Stimulated activated naive B cell treated with anti-CD40 and anti-IgM and Interleukin-4, amounts not matched to agents 10 μg/mL and 1 μg/mL and 100 μg/mL, for 72 hours (primary cell): ENCODE data around the gene FAM184A.

Experiments used
- ATAC-seq, 2 donors: fragments of 150-1000 bp; cut with Tn5 transposase; replicated peaks; 2 replicates each; pipeline ENCODE4 v1.10.0; 2021; ENCODE audit warnings: moderate library complexity in 1 of 2
- DNase-seq: peaks from one replicate; pipeline ENCODE4 v3.0.0; 2021
- H3K27ac Mint-ChIP-seq: one replicate; pipeline ENCODE4 v1.8.0; 2022; ENCODE audit warnings: mild to moderate bottlenecking, mixed read lengths
- H3K27me3 Mint-ChIP-seq, 2 donors: one replicate each; pipeline ENCODE4 v1.8.0; 2022; ENCODE audit warnings: mixed read lengths in 2 of 2
- H3K36me3 Mint-ChIP-seq, 2 donors: one replicate each; pipeline ENCODE4 v1.8.0; 2022; ENCODE audit warnings: mixed read lengths in 2 of 2, mild to moderate bottlenecking in 1 of 2
- H3K4me1 Mint-ChIP-seq, 2 donors: one replicate each; pipeline ENCODE4 v1.8.0; 2022; ENCODE audit warnings: mixed read lengths in 2 of 2, mild to moderate bottlenecking in 1 of 2
- H3K4me3 Mint-ChIP-seq, 2 donors: one replicate each; pipeline ENCODE4 v1.8.0; 2022; ENCODE audit warnings: mild to moderate bottlenecking in 2 of 2, mixed read lengths in 2 of 2, moderate library complexity in 1 of 2
- H3K9me3 Mint-ChIP-seq, 2 donors: one replicate each; pipeline ENCODE4 v1.8.0; 2022; ENCODE audit warnings: mixed read lengths in 2 of 2, mild to moderate bottlenecking in 1 of 2

The FAM184A gene

GRCh38 chr6:119060255-119060907 is 18.1 kb downstream of the FAM184A start:
- H3K36me3 Mint-ChIP-seq: no peaks in the 10 kb centered on the region
- no peaks in the 10 kb centered on the region for H3K9me3 Mint-ChIP-seq
- ATAC-seq (no peak), DNase-seq (no peak)
- H3K27ac Mint-ChIP-seq: no peak overlapping the region
- peaks cover 0 to 4% of the 10 kb centered on the region in 2 donors for H3K27me3 Mint-ChIP-seq
- peaks cover 3 to 5% of the 10 kb centered on the region in 2 donors for H3K4me1 Mint-ChIP-seq
- H3K4me3 Mint-ChIP-seq: no peak overlapping the region

- H3K9me3 Mint-ChIP-seq: peaks cover 0 to 6% of the 10 kb centered on the region in 2 donors
- no peak for ATAC-seq
- no peaks in the 10 kb centered on the region for H3K36me3 Mint-ChIP-seq
- H3K4me1 Mint-ChIP-seq: peaks cover under 1% of the 10 kb centered on the region in 2 donors
- no peak overlapping the region for H3K4me3 Mint-ChIP-seq
- H3K27me3 Mint-ChIP-seq: peaks cover 0 to 4% of the 10 kb centered on the region in 2 donors
- H3K27ac Mint-ChIP-seq: no peak overlapping the region
- DNase-seq: no peak
Measured at GRCh38 chr6:119055069-119055468, 23.4 kb downstream of the FAM184A start.

- ATAC-seq (no peak), DNase-seq (no peak)
- Mint-ChIP-seq H3K27me3 (peaks cover 4% of the 10 kb centered on the region in 2 donors), H3K36me3 (no peaks in the 10 kb centered on the region), H3K4me3 (no peak overlapping the region), H3K9me3 (peaks cover 0 to 6% of the 10 kb centered on the region in 2 donors), H3K27ac (no peak overlapping the region), H3K4me1 (no peaks in the 10 kb centered on the region)
Measured at GRCh38 chr6:119052987-119053386, 25.5 kb downstream of the FAM184A start.

GRCh38 chr6:119052292-119052889 is 26.1 kb downstream of the FAM184A start:
- H3K36me3 Mint-ChIP-seq: no peaks in the 10 kb centered on the region
- DNase-seq: no peak
- no peak for ATAC-seq
- no peaks in the 10 kb centered on the region for H3K4me1 Mint-ChIP-seq
- H3K9me3 Mint-ChIP-seq: peaks cover 0 to 6% of the 10 kb centered on the region in 2 donors
- H3K27ac Mint-ChIP-seq: no peak overlapping the region
- peaks cover 4 to 10% of the 10 kb centered on the region in 2 donors for H3K27me3 Mint-ChIP-seq
- H3K4me3 Mint-ChIP-seq: no peak overlapping the region

GRCh38 chr6:119044255-119044654 is 34.2 kb downstream of the FAM184A start:
- DNase-seq (no peak), ATAC-seq (no peak)
- Mint-ChIP-seq H3K27ac (no peak overlapping the region), H3K36me3 (no peaks in the 10 kb centered on the region), H3K4me1 (peaks cover 0 to 6% of the 10 kb centered on the region in 2 donors), H3K4me3 (no peak overlapping the region), H3K9me3 (peaks cover 0 to 2% of the 10 kb centered on the region in 2 donors), H3K27me3 (peaks cover 7 to 31% of the 10 kb centered on the region in 2 donors)

- H3K9me3 Mint-ChIP-seq: peaks cover 0 to 2% of the 10 kb centered on the region in 2 donors
- H3K27ac Mint-ChIP-seq: no peak overlapping the region
- peaks cover 7 to 31% of the 10 kb centered on the region in 2 donors for H3K27me3 Mint-ChIP-seq
- DNase-seq: no peak
- H3K36me3 Mint-ChIP-seq: no peaks in the 10 kb centered on the region
- peaks cover 0 to 6% of the 10 kb centered on the region in 2 donors for H3K4me1 Mint-ChIP-seq
- no peak overlapping the region for H3K4me3 Mint-ChIP-seq
- ATAC-seq: no peak
Measured at GRCh38 chr6:119043783-119044182, 34.7 kb downstream of the FAM184A start.

GRCh38 chr6:119043265-119043664 is 35.2 kb downstream of the FAM184A start:
- no peak overlapping the region for H3K4me3 Mint-ChIP-seq
- no peak for ATAC-seq
- H3K4me1 Mint-ChIP-seq: peaks cover 0 to 6% of the 10 kb centered on the region in 2 donors
- peaks cover 0 to 2% of the 10 kb centered on the region in 2 donors for H3K9me3 Mint-ChIP-seq
- DNase-seq: no peak
- no peaks in the 10 kb centered on the region for H3K36me3 Mint-ChIP-seq
- no peak overlapping the region for H3K27ac Mint-ChIP-seq
- H3K27me3 Mint-ChIP-seq: peaks cover 7 to 30% of the 10 kb centered on the region in 2 donors

GRCh38 chr6:119040636-119041035 is 37.8 kb downstream of the FAM184A start:
- H3K4me3 Mint-ChIP-seq: no peak overlapping the region
- H3K27ac Mint-ChIP-seq: no peak overlapping the region
- H3K27me3 Mint-ChIP-seq: peaks cover 0 to 12% of the 10 kb centered on the region in 2 donors
- ATAC-seq (no peak), DNase-seq (no peak)
- H3K9me3 Mint-ChIP-seq: peaks cover 0 to 2% of the 10 kb centered on the region in 2 donors
- no peaks in the 10 kb centered on the region for H3K36me3 Mint-ChIP-seq
- peaks cover 0 to 6% of the 10 kb centered on the region in 2 donors for H3K4me1 Mint-ChIP-seq

GRCh38 chr6:119040229-119040628 is 38.2 kb downstream of the FAM184A start:
- DNase-seq: no peak
- no peaks in the 10 kb centered on the region for H3K36me3 Mint-ChIP-seq
- ATAC-seq: no peak
- H3K4me3 Mint-ChIP-seq: no peak overlapping the region
- no peak overlapping the region for H3K27ac Mint-ChIP-seq
- H3K9me3 Mint-ChIP-seq: peaks cover 0 to 2% of the 10 kb centered on the region in 2 donors
- peaks cover 0 to 10% of the 10 kb centered on the region in 2 donors for H3K27me3 Mint-ChIP-seq
- peaks cover 0 to 6% of the 10 kb centered on the region in 2 donors for H3K4me1 Mint-ChIP-seq

- DNase-seq (no peak), ATAC-seq (no peak)
- no peaks in the 10 kb centered on the region for H3K27me3 Mint-ChIP-seq
- H3K36me3 Mint-ChIP-seq: no peaks in the 10 kb centered on the region
- no peaks in the 10 kb centered on the region for H3K9me3 Mint-ChIP-seq
- no peaks in the 10 kb centered on the region for H3K4me1 Mint-ChIP-seq
- no peak overlapping the region for H3K4me3 Mint-ChIP-seq
- no peak overlapping the region for H3K27ac Mint-ChIP-seq
Measured at GRCh38 chr6:119037941-119038623, 40.4 kb downstream of the FAM184A start.

GRCh38 chr6:119037264-119037663 is 41.2 kb downstream of the FAM184A start:
- Mint-ChIP-seq H3K9me3 (no peaks in the 10 kb centered on the region), H3K27me3 (no peaks in the 10 kb centered on the region), H3K36me3 (no peaks in the 10 kb centered on the region), H3K27ac (no peak overlapping the region), H3K4me1 (no peaks in the 10 kb centered on the region), H3K4me3 (no peak overlapping the region)
- DNase-seq (no peak), ATAC-seq (no peak)

- H3K27ac Mint-ChIP-seq: no peak overlapping the region
- H3K36me3 Mint-ChIP-seq: no peaks in the 10 kb centered on the region
- ATAC-seq (no peak), DNase-seq (no peak)
- H3K27me3 Mint-ChIP-seq: no peaks in the 10 kb centered on the region
- no peaks in the 10 kb centered on the region for H3K4me1 Mint-ChIP-seq
- no peak overlapping the region for H3K4me3 Mint-ChIP-seq
- no peaks in the 10 kb centered on the region for H3K9me3 Mint-ChIP-seq
Measured at GRCh38 chr6:119036081-119036480, 42.4 kb downstream of the FAM184A start.

GRCh38 chr6:119035459-119035858 is 43.0 kb downstream of the FAM184A start:
- H3K4me1 Mint-ChIP-seq: no peaks in the 10 kb centered on the region
- DNase-seq (no peak), ATAC-seq (no peak)
- H3K9me3 Mint-ChIP-seq: no peaks in the 10 kb centered on the region
- no peak overlapping the region for H3K4me3 Mint-ChIP-seq
- no peaks in the 10 kb centered on the region for H3K27me3 Mint-ChIP-seq
- no peak overlapping the region for H3K27ac Mint-ChIP-seq
- no peaks in the 10 kb centered on the region for H3K36me3 Mint-ChIP-seq

GRCh38 chr6:119034827-119035458 is 43.5 kb downstream of the FAM184A start:
- DNase-seq: no peak
- no peaks in the 10 kb centered on the region for H3K36me3 Mint-ChIP-seq
- H3K27me3 Mint-ChIP-seq: no peaks in the 10 kb centered on the region
- no peak overlapping the region for H3K27ac Mint-ChIP-seq
- no peaks in the 10 kb centered on the region for H3K9me3 Mint-ChIP-seq
- no peak overlapping the region for H3K4me3 Mint-ChIP-seq
- ATAC-seq: no peak
- no peaks in the 10 kb centered on the region for H3K4me1 Mint-ChIP-seq
